ENCODE results near the gene MFNG. TPM values are rescaled to one million over a fixed set of nuclear protein-coding genes. Genes with fewer than 3 reads are reported as not detected.
"Not testable (repeated sequence)": the region's sequence is repeated elsewhere in the genome, so short reads cannot be mapped to it uniquely, and the experiment has no call there.

MFNG gene
- total and polyA plus RNA-seq, 2 donors (not counting 1 experiment from before 2014, with no cell fraction given) = 0.15 TPM; not detected in 1

DNA sequence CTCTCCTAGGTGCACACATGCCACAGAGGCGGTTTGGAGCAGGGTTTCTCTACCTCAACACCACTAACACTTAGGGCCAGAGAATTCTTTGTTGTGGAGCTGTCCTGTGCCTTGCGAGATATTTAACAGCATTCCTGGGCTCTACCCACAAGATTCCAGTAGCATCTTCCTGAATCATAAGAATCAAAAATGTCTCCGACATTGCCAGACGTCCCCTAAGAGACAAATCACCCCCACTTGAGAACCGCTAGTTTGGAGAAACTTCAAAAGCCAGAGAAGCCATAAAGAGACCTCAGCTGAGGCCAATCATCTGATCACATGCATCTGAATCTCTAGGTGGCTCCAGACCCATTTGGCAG lies 16.1 kb downstream of the MFNG start:
- no peak overlapping the region for H3K9ac ChIP-seq (ENCODE audit: insufficient read depth, low read length)
- no peaks in the 10 kb centered on the region for H3K9me3 ChIP-seq (ENCODE audit: control insufficient read depth, insufficient read depth, low read depth, low read length)
- no peaks in the 10 kb centered on the region for H4K20me1 ChIP-seq (ENCODE audit: control insufficient read depth, extremely low read depth, insufficient read depth, low read length)
- no peak overlapping the region for H2AFZ ChIP-seq (ENCODE audit: low read length)
- TF ChIP-seq EZH2 (IDR thresholded peaks at IDR 0.05; ENCODE audit: low read length, missing control alignments) = no peak
- TF ChIP-seq, protein P1, sequence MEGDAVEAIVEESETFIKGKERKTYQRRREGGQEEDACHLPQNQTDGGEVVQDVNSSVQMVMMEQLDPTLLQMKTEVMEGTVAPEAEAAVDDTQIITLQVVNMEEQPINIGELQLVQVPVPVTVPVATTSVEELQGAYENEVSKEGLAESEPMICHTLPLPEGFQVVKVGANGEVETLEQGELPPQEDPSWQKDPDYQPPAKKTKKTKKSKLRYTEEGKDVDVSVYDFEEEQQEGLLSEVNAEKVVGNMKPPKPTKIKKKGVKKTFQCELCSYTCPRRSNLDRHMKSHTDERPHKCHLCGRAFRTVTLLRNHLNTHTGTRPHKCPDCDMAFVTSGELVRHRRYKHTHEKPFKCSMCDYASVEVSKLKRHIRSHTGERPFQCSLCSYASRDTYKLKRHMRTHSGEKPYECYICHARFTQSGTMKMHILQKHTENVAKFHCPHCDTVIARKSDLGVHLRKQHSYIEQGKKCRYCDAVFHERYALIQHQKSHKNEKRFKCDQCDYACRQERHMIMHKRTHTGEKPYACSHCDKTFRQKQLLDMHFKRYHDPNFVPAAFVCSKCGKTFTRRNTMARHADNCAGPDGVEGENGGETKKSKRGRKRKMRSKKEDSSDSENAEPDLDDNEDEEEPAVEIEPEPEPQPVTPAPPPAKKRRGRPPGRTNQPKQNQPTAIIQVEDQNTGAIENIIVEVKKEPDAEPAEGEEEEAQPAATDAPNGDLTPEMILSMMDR (conservative IDR thresholded peaks at IDR 0.05 in 1 of 2, IDR thresholded peaks at IDR 0.05 in 1 of 2; ENCODE audit: low read depth in 1 of 2, low read length in 2 of 2) = no peak
- H3K79me2 ChIP-seq (ENCODE audit: control insufficient read depth, insufficient read depth, low read length) = no peaks in the 10 kb centered on the region
- DNase-seq (ENCODE audit: low read depth in 2 of 2) = peak in 1 of 2 donors; percentile 25
- H3K27ac ChIP-seq (ENCODE audit: insufficient read depth, low read length) = no peak overlapping the region
- H3K36me3 ChIP-seq (ENCODE audit: control insufficient read depth, insufficient read depth, low read length) = no peaks in the 10 kb centered on the region
- no peak overlapping the region for H3K4me3 ChIP-seq (replicated peaks in 1 of 4; ENCODE audit: control extremely low read depth in 1 of 4, insufficient read depth in 1 of 4, low read depth in 3 of 4, low read length in 4 of 4)
- no peaks in the 10 kb centered on the region for H3K4me1 ChIP-seq (ENCODE audit: control insufficient read depth, extremely low read depth, insufficient read depth, low read length)
- peaks cover 28% of the 10 kb centered on the region for H3K27me3 ChIP-seq (ENCODE audit: control insufficient read depth, insufficient read depth, low read length)
- H3K4me2 ChIP-seq (ENCODE audit: extremely low read depth, insufficient read depth, low read length) = no peak overlapping the region

DNA sequence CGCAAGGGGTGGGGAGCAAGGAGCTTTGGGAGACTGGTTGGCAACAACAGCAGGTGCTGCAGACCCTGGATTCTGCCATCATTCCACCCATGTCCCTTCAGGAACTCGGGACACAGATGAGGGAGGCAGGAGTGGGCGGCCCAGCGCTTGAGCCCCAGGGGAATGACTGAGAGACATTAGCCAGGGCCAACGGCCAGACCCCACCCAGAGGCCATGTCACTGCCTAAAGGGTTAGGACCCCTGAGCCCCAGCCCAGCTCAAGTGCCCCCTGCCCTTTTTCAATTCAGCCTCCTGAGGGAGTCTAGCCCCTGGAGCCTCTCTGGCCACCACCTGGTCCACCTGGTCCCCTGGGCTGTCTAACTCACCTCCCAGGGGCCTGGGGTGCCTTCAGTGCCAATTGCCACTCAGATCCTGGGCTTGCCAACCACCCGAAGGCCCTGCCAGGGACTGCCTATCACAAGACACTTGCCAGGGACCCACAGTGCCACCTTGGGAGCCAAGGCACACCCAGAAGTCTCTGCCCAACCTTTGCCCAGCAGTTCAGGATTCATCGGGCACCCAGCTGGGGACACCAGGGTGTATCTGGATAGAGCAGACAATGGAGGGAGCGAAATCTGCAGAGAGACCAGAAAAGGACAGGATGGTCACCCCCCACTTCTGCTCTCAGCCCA lies 16.6 kb downstream of the MFNG start:
- DNase-seq (ENCODE audit: low read depth in 2 of 2) = no peak
- H3K27me3 ChIP-seq (ENCODE audit: control insufficient read depth, insufficient read depth, low read length) = peaks cover 27% of the 10 kb centered on the region
- no peak overlapping the region for H3K4me2 ChIP-seq (ENCODE audit: extremely low read depth, insufficient read depth, low read length)
- H3K9ac ChIP-seq (ENCODE audit: insufficient read depth, low read length) = no peak overlapping the region
- no peaks in the 10 kb centered on the region for H3K36me3 ChIP-seq (ENCODE audit: control insufficient read depth, insufficient read depth, low read length)
- TF ChIP-seq, protein P1 (conservative IDR thresholded peaks at IDR 0.05 in 1 of 2, IDR thresholded peaks at IDR 0.05 in 1 of 2; ENCODE audit: low read depth in 1 of 2, low read length in 2 of 2) = no peak
- no peak for TF ChIP-seq EZH2 (IDR thresholded peaks at IDR 0.05; ENCODE audit: low read length, missing control alignments)
- no peaks in the 10 kb centered on the region for H4K20me1 ChIP-seq (ENCODE audit: control insufficient read depth, extremely low read depth, insufficient read depth, low read length)
- no peak overlapping the region for H3K27ac ChIP-seq (ENCODE audit: insufficient read depth, low read length)
- no peaks in the 10 kb centered on the region for H3K9me3 ChIP-seq (ENCODE audit: control insufficient read depth, insufficient read depth, low read depth, low read length)
- no peak overlapping the region for H2AFZ ChIP-seq (ENCODE audit: low read length)
- H3K4me1 ChIP-seq (ENCODE audit: control insufficient read depth, extremely low read depth, insufficient read depth, low read length) = no peaks in the 10 kb centered on the region
- H3K4me3 ChIP-seq (replicated peaks in 1 of 4; ENCODE audit: control extremely low read depth in 1 of 4, insufficient read depth in 1 of 4, low read depth in 3 of 4, low read length in 4 of 4) = no peak overlapping the region
- H3K79me2 ChIP-seq (ENCODE audit: control insufficient read depth, insufficient read depth, low read length) = no peaks in the 10 kb centered on the region

DNA sequence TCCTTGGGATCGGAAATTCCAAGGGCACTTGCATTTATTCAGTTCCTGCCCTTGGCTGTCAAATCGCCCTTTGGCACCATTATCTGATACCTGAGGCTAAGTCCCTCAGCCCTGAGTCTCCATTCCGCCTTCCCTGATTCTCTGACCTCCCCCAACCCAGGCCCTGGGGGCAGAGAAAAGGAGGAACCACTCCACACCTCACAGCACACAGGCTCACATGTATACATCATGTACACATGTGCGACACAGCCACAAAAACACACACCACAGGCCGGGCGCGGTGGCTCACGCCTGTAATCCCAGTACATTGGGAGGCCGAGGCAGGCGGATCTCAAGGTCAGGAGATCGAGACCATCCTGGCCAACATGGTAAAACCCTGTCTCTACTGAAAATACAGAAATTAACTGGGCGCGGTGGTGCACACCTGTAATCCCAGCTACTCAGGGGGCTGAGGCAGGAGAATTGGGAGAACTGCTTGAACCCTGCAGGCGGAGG lies 17.9 kb downstream of the MFNG start:
- not testable (repeated sequence) for H3K36me3 ChIP-seq (ENCODE audit: control insufficient read depth, insufficient read depth, low read length); H3K4me1 ChIP-seq (ENCODE audit: control insufficient read depth, extremely low read depth, insufficient read depth, low read length); H3K79me2 ChIP-seq (ENCODE audit: control insufficient read depth, insufficient read depth, low read length); H3K9me3 ChIP-seq (ENCODE audit: control insufficient read depth, insufficient read depth, low read depth, low read length); H2AFZ ChIP-seq (ENCODE audit: low read length); H3K4me3 ChIP-seq (replicated peaks in 1 of 4; ENCODE audit: control extremely low read depth in 1 of 4, insufficient read depth in 1 of 4, low read depth in 3 of 4, low read length in 4 of 4); H3K4me2 ChIP-seq (ENCODE audit: extremely low read depth, insufficient read depth, low read length); H3K27ac ChIP-seq (ENCODE audit: insufficient read depth, low read length); H3K9ac ChIP-seq (ENCODE audit: insufficient read depth, low read length); H4K20me1 ChIP-seq (ENCODE audit: control insufficient read depth, extremely low read depth, insufficient read depth, low read length); DNase-seq (ENCODE audit: low read depth in 2 of 2)
- H3K27me3 ChIP-seq (ENCODE audit: control insufficient read depth, insufficient read depth, low read length) = peaks cover 20% of the 10 kb centered on the region
